Measurements from ENCODE around the gene MXD3. TPM values are rescaled to one million over a fixed set of nuclear protein-coding genes. Genes with fewer than 3 reads are reported as not detected.
"Not testable (repeated sequence)": the region's sequence is repeated elsewhere in the genome, so short reads cannot be mapped to it uniquely, and the experiment has no call there.

MXD3 gene
- total RNA-seq, 1 donor from 2014 or later: 4.4 TPM

DNA sequence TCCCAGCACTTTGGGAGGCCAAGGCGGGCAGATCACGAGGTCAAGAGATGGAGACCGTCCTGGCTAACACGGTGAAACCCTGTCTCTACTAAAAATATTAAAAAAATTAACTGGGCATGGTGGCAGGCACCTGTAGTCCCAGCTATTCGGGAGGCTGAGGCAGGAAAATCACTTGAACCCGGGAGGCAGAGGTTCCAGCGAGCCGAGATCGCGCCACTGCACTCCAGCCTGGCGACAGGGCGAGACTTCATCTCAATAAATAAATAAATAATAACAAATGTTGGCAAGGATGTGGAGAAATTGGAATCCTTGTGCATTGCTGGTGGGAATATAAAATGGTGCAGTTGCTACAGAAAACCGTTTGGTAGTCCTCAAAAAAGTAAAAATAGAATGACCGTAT, 31.3 kb upstream of the MXD3 start:
- not testable (repeated sequence) for DNase-seq

DNA sequence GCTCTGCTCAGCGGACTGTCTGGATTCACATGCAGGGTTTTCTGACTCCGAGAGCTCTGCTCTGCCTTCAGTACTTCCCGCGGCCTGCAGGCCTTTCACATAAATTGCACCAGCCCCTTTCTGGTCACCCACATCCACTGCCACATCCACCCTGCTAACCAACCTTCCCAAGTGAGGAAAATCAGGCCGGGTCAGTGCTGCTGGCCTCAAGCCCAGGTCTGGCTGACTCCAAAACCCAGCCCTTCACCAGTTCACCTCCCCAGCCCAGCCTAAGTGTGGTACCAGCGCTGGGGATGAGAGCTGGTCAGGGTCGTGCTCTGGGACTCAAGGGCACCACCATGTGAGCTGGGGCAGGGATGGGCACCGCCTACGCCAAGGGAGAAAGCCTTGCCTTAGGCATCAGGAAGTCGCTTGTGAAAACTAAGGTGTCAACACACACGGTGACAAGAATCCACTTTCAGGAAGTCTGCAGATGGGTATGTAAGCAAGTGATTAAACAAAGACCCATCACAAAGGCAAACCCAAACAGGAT, 27.5 kb upstream of the MXD3 start:
- DNase-seq: no peak

DNA sequence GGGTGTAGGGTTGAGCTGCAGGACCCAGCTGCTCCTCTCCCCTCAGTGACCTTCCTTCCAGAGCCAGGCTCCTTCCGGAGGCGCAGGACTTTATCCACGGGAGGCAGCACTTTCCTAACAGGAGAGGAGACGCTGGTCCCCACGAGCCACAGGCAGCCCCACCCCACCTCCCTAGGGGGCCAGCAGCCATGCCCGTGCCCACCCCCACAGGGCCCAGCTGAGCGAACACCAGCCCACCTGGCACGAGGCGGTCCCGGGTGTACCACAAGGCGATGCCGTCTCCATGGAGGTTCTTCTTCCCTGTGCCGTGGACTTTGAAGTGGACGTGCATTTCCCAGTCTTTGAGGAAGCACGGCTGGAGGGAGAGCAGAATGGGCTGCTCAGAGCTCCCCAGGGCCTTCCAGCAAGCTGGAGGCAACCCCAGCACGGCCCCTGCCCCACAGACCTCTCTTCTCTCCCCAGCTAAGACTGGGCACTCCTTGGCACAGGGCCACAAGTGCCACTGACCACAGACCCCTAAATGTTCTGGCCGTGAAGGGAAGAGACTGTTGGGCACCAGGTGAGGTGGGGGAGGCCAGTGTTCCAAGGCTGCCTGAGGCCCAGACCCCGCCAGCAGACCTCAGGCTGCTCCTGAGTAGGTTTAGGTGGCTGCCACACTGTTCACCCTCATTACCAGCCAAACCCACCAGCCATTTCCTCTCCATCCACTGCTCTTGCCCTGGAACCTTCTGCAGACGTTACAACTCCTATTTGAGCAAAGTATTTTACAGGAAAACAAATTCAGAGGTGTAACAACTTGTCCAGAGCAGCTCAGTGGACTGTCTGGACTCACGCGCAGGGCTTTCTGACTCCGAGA, 26.8 kb upstream of the MXD3 start:
- no peak for DNase-seq

GRCh38 chr5:177336603-177337494, 25.2 kb upstream of the MXD3 start:
- no peak for DNase-seq

- no peak for DNase-seq
These were observed 24.4 kb upstream of the MXD3 start for GRCh38 chr5:177336112-177336511.

DNA sequence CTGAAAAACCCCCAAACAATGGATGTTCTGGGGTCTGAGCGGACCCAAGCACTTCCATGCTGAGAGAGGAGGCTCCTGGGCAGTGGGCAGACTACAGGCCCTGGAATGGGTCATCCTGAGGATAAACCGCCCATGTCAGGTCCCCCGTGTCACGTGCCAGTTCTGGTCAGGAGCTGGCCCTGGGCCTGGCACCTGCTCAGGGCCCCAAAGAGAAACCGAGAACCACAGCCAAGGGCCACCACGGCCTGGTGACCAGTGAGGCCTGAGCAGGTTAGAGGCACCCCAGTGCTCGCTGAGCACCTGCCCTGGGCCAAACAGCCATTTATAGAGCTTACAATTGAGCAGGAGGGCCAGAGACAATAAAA, 24.0 kb upstream of the MXD3 start:
- no peak for DNase-seq

GRCh38 chr5:177334781-177335700, 23.3 kb upstream of the MXD3 start:
- no peak for DNase-seq

GRCh38 chr5:177334155-177334551, 22.5 kb upstream of the MXD3 start:
- no peak for DNase-seq

- DNase-seq: no peak
These were observed 21.9 kb upstream of the MXD3 start for GRCh38 chr5:177333420-177334154.

GRCh38 chr5:177332896-177333260, 21.2 kb upstream of the MXD3 start:
- DNase-seq: no peak

DNA sequence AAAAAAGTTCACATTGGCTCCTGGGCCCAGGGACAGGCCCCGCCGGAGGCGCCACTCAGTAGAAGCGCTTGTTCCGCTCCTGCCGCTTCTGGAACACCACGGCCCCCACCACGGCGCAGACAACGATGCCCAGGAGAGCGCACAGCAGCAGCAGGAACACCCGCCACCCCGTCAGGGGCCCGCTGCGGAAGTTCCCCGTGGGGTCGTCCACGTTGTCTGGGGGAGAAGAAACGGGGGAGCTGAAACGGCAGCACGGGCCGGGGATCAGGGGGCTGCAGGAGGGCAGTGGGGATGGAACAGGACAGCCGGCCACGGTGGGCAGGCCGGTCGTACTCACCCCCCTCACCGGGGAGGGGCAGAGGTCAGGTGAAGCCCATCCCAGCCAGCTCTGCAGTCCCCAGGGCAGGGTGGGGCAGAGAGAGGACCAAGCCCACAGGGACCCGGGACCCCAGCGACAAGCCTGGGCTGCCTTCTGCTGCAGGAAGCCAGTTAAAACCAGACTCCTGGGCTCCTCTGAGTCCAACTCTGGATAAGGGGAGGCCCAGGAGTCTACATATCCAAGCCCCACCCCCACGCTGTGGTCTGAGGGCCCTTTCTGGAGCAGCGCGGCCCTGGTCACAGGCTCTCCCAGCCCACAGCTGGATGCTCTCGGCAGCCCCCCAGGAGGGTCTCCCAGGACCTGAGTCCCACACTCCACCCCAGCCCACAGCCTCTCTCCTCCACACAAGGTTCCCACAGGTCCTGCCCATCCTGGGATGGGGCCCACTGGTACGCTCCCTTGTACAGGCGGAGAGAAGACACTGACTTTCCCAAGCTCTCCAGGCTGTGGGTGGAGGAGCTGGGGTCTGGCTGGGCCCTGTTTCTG, 20.6 kb upstream of the MXD3 start:
- DNase-seq: no peak

GRCh38 chr5:177330991-177331842, 19.5 kb upstream of the MXD3 start:
- DNase-seq: no peak

GRCh38 chr5:177329883-177330282, 18.2 kb upstream of the MXD3 start:
- DNase-seq: no peak

DNA sequence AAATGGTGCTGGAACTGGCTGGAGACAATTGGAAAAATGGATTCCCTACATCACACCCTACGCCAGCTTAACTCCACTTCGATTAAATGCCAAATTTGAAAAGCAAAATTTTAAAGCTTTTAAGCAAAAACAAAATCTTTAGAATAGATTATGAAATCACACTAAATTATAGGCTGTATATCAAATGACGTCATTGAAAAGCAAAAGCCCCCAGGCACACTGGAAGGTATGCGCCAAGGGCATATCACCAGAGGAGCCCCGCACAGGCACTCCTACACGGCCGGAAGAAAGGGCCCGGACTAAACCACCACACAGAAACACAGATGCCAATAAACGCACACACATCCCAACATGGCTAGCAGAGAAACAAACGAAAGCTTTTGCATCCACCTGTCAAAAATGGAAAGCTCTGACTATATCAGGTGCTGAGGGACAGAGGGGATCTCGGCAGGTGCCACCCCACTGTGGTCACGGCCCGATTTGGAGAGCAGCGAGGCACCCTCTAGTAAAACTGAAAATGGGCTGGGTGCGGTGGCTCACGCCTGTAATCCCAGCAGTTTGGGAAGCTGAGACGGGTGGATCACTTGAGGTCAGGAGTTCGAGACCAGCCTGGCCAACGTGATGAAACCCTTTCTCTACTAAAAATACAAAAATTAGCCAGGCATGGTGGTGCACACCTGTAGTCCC, 17.0 kb upstream of the MXD3 start:
- no peak for DNase-seq

DNA sequence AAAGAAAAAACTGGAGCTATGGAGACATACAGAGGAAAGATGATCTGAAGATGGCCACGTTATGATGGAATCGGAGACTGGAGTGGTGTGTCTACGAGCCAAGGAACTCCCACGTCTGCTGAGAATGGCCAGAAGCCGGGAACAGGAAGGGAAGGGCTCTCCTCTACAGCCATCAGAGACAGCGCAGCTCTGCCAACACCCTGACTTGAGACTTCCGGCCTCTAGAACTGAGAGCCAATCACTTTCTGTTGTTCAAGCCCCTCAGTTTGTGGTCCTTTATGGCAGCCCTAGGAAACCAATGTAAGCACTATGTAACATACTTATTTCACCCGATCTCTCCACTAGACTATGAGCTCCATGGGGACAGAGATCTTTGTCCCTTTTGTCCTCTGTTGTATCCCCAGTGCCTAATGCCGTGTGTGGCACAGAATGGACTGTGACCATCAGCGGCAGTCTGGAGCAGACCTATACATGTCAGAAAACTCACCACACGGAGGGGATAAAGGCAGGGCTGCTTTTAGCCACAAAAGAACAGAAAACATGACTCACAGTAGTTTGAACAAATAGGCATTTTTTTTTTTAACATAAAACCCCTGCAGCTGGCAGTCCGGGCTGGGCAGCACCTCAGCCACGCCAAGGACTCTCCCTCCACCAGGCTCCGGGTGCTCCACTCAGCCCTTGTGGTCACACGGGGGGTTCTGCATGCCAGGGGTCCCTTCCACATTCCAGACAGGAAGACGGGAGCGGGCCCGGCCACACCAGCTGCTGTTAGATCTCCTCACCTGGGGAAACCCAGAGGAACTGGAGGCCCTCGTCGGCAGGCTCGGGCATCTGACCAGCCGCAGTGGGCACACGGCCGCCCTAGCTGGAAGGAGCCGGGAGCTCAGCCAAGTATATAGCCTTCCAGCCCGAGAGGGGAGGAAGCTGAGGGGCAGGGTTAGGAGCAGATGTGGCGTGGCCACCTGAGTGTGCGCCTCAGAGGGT, 16.1 kb upstream of the MXD3 start:
- no peak for DNase-seq

GRCh38 chr5:177325868-177326381, 14.2 kb upstream of the MXD3 start:
- DNase-seq: no peak

GRCh38 chr5:177320879-177321278, 9.2 kb upstream of the MXD3 start:
- no peak for DNase-seq

Measured in occipital lobe (tissue), 2 donors.